ENCODE measurements around the gene HMGCS1.
"Not testable (repeated sequence)": the region's sequence is repeated elsewhere in the genome, so short reads cannot be mapped to it uniquely, and the experiment has no call there.

The HMGCS1 gene

GRCh38 chr5:43281840-43282658, 31.2 kb downstream of the HMGCS1 start:
- no peaks in the 10 kb centered on the region for H3K4me1 ChIP-seq
- in situ Hi-C loops (cut with MboI; ENCODE audit: low sequenced_read_pairs) = no loop called here
- DNase-seq (ENCODE audit: low spot score in 2 of 2) = no peak
- no peaks in the 10 kb centered on the region for H3K36me3 ChIP-seq (replicated peaks)
- no peak overlapping the region for H3K4me3 ChIP-seq
- no peaks in the 10 kb centered on the region for H3K9me3 ChIP-seq
- H3K27me3 ChIP-seq (ENCODE audit: low read depth) = no peaks in the 10 kb centered on the region

DNA sequence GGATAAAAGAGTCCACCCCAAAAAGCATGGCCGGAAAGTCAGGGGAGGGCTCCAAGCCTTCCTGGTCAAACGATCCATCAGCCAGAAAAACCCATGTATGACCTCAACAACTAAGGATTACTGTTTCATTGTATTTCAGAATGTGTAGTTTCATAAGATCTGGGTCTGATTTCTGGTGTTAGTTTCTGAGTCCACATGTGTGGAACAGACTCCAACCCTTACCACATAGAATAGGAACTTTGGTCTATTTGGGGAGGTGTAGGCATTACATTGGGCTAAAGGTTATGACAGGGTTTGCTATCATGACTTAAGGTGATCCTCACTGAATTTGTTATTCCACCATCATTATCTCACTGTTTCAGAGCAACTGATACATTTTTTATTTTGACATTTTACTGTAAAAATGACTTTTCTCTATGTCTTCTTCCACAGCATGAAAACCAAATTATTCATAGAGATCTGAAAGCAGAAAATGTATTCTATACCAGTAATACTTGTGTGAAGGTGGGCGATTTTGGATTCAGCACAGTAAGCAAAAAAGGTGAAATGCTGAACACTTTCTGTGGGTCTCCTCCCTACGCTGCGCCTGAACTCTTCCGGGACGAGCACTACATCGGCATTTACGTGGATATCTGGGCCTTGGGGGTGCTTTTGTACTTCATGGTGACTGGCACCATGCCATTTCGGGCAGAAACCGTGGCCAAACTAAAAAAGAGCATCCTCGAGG, 33.5 kb downstream of the HMGCS1 start:
- in situ Hi-C loops (cut with MboI; ENCODE audit: low sequenced_read_pairs) = no loop called here
- DNase-seq (ENCODE audit: low spot score in 2 of 2) = no peak
- Histone ChIP-seq H3K36me3 (replicated peaks) (no peaks in the 10 kb centered on the region), H3K9me3 (no peaks in the 10 kb centered on the region), H3K27me3 (ENCODE audit: low read depth) (no peaks in the 10 kb centered on the region), H3K4me1 (no peaks in the 10 kb centered on the region), H3K4me3 (no peak overlapping the region)

GRCh38 chr5:43275391-43275790, 37.8 kb downstream of the HMGCS1 start:
- H3K4me1 ChIP-seq = no peaks in the 10 kb centered on the region
- no peaks in the 10 kb centered on the region for H3K36me3 ChIP-seq (replicated peaks)
- no peaks in the 10 kb centered on the region for H3K9me3 ChIP-seq
- no peaks in the 10 kb centered on the region for H3K27me3 ChIP-seq (ENCODE audit: low read depth)
- no peak overlapping the region for H3K4me3 ChIP-seq
- in situ Hi-C loops (cut with MboI; ENCODE audit: low sequenced_read_pairs) = no loop called here
- no peak for DNase-seq (ENCODE audit: low spot score in 2 of 2)

- peak in 1 of 2 experiments; percentile 21 for DNase-seq (ENCODE audit: low spot score in 2 of 2)
- in situ Hi-C loops (cut with MboI; ENCODE audit: low sequenced_read_pairs) = no loop called here
- H3K9me3 ChIP-seq = no peaks in the 10 kb centered on the region; the same call in 1 of the 2 replicates
- no peaks in the 10 kb centered on the region for H3K36me3 ChIP-seq (replicated peaks)
- no peaks in the 10 kb centered on the region for H3K4me1 ChIP-seq
- H3K4me3 ChIP-seq = no peak overlapping the region
- H3K27me3 ChIP-seq (ENCODE audit: low read depth) = no peaks in the 10 kb centered on the region
Observed at GRCh38 chr5:43274435-43275114, 38.6 kb downstream of the HMGCS1 start.

DNA sequence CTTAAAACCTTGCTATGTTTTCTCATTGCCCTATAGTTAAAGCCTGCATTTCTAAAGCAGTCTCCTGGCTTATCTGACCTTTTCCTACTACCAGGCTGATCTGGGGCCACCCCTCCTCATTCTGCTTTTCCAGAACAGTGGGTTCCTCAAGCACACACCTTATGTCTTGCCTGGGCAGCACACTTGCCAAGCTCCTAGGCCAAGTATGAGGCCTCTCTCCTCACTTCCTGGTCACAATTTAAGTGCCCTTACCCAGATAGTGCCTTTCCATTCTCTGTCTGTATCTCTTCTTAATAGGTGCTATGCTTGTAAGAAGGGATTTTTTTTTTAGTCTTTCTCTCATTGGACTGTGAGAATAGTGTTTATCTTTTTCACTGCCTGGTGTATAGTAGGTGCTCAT, 39.7 kb downstream of the HMGCS1 start:
- in situ Hi-C loops (cut with MboI; ENCODE audit: low sequenced_read_pairs) = no loop called here
- no peaks in the 10 kb centered on the region; the same call in 1 of the 2 replicates for H3K9me3 ChIP-seq
- no peaks in the 10 kb centered on the region for H3K27me3 ChIP-seq (ENCODE audit: low read depth)
- no peak for DNase-seq (ENCODE audit: low spot score in 2 of 2)
- H3K4me3 ChIP-seq = no peak overlapping the region
- no peaks in the 10 kb centered on the region for H3K4me1 ChIP-seq
- H3K36me3 ChIP-seq (replicated peaks) = no peaks in the 10 kb centered on the region

DNA sequence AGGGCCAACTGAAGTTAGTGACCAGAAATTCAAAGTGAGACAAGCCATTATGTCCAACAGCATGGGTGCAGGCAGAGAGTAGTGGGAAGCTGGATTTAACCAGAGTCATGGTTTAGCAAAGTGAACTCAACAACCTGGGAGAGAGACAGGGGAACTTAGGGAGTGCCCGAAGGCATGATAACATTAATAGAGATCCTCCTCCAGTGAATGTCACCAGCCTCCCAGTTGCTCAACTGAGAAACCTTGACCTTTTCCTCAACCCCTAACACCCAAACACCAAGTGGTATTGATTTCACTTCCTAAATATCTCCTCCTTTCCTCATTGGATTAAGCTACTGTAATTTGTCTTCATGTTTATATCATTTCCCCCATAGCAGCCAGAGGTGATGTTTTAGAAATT, 42.6 kb downstream of the HMGCS1 start:
- H3K36me3 ChIP-seq (replicated peaks) = no peaks in the 10 kb centered on the region
- in situ Hi-C loops (cut with MboI; ENCODE audit: low sequenced_read_pairs) = no loop called here

GRCh38 chr5:43268188-43268820, 44.9 kb downstream of the HMGCS1 start:
- in situ Hi-C loops (cut with MboI; ENCODE audit: low sequenced_read_pairs) = no loop called here
- Histone ChIP-seq H3K4me1 (no peaks in the 10 kb centered on the region), H3K36me3 (replicated peaks) (no peaks in the 10 kb centered on the region), H3K4me3 (no peak overlapping the region), H3K9me3 (no peaks in the 10 kb centered on the region; the same call in 1 of the 2 replicates), H3K27me3 (ENCODE audit: low read depth) (no peaks in the 10 kb centered on the region)
- DNase-seq (ENCODE audit: low spot score in 2 of 2) = no peak

More for the DNA sequence above, 42.6 kb downstream of the HMGCS1 start:
- no peak overlapping the region for H3K4me3 ChIP-seq
- H3K27me3 ChIP-seq (ENCODE audit: low read depth) = no peaks in the 10 kb centered on the region
- no peaks in the 10 kb centered on the region for H3K4me1 ChIP-seq
- no peaks in the 10 kb centered on the region; the same call in 1 of the 2 replicates for H3K9me3 ChIP-seq
- DNase-seq (ENCODE audit: low spot score in 2 of 2) = no peak

DNA sequence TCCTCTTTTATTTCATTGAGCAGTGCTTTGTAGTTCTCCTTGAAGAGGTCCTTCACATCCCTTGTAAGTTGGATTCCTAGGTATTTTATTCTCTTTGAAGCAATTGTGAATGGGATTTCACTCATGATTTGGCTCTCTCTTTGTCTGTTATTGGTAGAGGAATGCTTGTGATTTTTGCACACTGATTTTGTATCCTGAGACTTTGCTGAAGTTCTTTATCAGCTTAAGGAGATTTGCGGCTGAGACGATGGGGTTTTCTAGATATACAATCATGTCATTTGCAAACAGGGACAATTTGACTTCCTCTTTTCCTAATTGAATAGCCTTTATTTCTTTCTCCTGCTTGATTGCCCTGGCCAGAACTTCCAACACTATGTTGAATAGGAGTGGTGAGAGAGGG, 50.9 kb downstream of the HMGCS1 start:
- H3K36me3 ChIP-seq (replicated peaks); H3K9me3 ChIP-seq; H3K4me1 ChIP-seq; H3K4me3 ChIP-seq; H3K27me3 ChIP-seq (ENCODE audit: low read depth); in situ Hi-C loops (cut with MboI; ENCODE audit: low sequenced_read_pairs); DNase-seq (ENCODE audit: low spot score in 2 of 2): not testable (repeated sequence)

- Histone ChIP-seq H3K4me3 (no peak overlapping the region), H3K9me3 (no peaks in the 10 kb centered on the region), H3K27me3 (ENCODE audit: low read depth) (no peaks in the 10 kb centered on the region; the same call in 1 of the 2 replicates), H3K36me3 (replicated peaks) (no peaks in the 10 kb centered on the region), H3K4me1 (no peaks in the 10 kb centered on the region)
- in situ Hi-C loops (cut with MboI; ENCODE audit: low sequenced_read_pairs) = no loop called here
- no peak for DNase-seq (ENCODE audit: low spot score in 2 of 2)
Observed at GRCh38 chr5:43258116-43258515, 55.1 kb downstream of the HMGCS1 start.

DNA sequence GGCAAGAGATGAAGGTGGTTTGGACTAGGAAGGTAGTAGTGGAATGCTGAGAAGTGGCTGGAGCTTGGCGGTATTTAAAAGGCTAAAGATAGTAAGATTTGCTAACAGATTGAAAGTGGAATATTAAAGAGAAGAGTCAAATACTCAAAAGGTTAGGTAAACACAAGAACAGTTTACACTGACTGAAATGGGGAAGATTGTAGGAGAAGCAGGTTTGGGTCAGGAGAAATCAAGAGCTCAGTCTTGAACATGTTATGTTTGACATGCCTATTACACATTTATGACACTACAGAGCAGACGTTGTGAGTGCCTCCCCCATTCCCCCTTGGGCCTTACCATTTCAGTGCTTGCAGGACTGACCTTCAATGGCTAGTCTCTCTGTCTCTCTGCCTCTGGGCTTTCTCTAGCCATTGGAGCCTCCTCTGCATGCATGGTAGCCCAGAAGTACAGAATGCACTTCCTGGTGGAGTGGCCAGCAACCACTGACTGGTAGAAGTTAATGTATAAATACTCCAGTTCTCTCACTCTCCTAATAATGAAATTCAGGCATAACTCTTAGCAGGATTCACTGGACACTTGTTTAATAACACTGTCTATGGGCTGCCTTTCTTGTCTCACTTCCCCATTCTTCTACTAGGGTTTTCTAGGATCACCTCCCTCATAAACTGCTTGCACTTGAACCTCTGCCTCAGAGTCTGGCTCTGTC, 56.8 kb downstream of the HMGCS1 start:
- in situ Hi-C loops (cut with MboI; ENCODE audit: low sequenced_read_pairs) = no loop called here
- DNase-seq (ENCODE audit: low spot score in 2 of 2) = no peak
- H3K4me3 ChIP-seq = no peak overlapping the region

GRCh38 chr5:43255704-43256103, 57.5 kb downstream of the HMGCS1 start:
- no peak overlapping the region for H3K4me3 ChIP-seq
- DNase-seq (ENCODE audit: low spot score in 2 of 2) = no peak

More for the DNA sequence above, 56.8 kb downstream of the HMGCS1 start:
- H3K36me3 ChIP-seq (replicated peaks) = no peaks in the 10 kb centered on the region
- no peaks in the 10 kb centered on the region for H3K4me1 ChIP-seq
- H3K27me3 ChIP-seq (ENCODE audit: low read depth) = no peaks in the 10 kb centered on the region; the same call in 1 of the 2 replicates
- H3K9me3 ChIP-seq = no peaks in the 10 kb centered on the region

DNA sequence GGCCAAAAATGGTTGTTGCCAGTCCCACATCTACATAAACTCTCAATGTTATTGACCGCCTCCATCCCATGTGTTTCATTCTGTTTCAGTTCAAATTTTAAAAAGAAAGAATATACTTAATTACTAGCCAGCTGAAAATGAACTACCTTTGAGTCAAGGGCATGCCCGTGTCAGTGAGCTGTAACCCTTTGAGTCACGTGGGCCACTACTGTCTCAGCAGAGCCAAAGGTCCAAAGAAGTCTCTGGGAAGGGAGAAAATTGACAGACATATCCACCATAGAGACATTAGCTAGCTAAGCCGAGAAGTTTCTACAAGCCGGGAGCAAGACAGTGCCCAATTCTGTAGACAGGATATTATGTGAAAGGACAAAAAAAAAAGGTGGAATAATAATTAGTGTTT, 61.5 kb downstream of the HMGCS1 start:
- in situ Hi-C loops (cut with MboI; ENCODE audit: low sequenced_read_pairs) = no loop called here
- Histone ChIP-seq H3K36me3 (replicated peaks) (no peaks in the 10 kb centered on the region), H3K4me1 (no peaks in the 10 kb centered on the region), H3K4me3 (no peak overlapping the region), H3K9me3 (no peaks in the 10 kb centered on the region), H3K27me3 (ENCODE audit: low read depth) (0 out of 2 replicates have a peak, but pooled peaks cover 2% of the 10 kb centered on the region)
- DNase-seq (ENCODE audit: low spot score in 2 of 2) = no peak

More at GRCh38 chr5:43255704-43256103, 57.5 kb downstream of the HMGCS1 start:
- H3K9me3 ChIP-seq = no peaks in the 10 kb centered on the region
- H3K36me3 ChIP-seq (replicated peaks) = no peaks in the 10 kb centered on the region
- in situ Hi-C loops (cut with MboI; ENCODE audit: low sequenced_read_pairs) = no loop called here
- peaks cover 2% of the 10 kb centered on the region; the same call in 1 of the 2 replicates for H3K27me3 ChIP-seq (ENCODE audit: low read depth)
- no peaks in the 10 kb centered on the region for H3K4me1 ChIP-seq

Measured in HAP-1 (cell line).